ENCODE measurements around the gene SMARCAL1.

DNA sequence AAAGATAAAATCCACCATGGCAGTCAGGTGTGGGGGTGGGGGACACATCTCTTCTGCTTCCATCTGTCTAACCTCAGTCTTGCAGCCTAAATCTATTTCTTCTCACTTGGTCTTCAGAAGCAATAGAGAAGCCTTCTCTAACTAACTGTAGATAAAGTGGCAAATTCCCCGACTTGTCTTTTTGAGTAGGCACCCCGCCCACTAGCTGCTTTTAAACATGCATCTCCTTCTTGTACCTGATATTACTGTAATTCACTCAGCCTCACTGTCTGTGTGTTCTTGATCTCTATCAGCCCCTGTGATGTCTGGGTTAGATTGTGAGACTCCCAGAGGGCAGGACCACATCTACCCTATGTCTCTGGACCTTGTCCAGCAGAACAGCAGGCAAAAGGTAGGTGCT lies 46.8 kb upstream of the SMARCAL1 start:
- TF ChIP-seq THYN1 (CRISPR knock-in tag; IDR thresholded peaks at IDR 0.05; ENCODE audit: borderline replicate concordance, low read depth), result no peak
- TF ChIP-seq JUN (CRISPR knock-in tag; IDR thresholded peaks at IDR 0.05), result no peak
- TF ChIP-seq BORCS8-MEF2B (CRISPR knock-in tag; IDR thresholded peaks at IDR 0.05), result no peak
- no peak for TF ChIP-seq YEATS4 (CRISPR knock-in tag; IDR thresholded peaks at IDR 0.05; ENCODE audit: borderline replicate concordance)
- TF ChIP-seq SIN3A (IDR thresholded peaks at IDR 0.05; ENCODE audit: borderline replicate concordance, low read depth, low read length), result no peak
- TF ChIP-seq, protein P1, sequence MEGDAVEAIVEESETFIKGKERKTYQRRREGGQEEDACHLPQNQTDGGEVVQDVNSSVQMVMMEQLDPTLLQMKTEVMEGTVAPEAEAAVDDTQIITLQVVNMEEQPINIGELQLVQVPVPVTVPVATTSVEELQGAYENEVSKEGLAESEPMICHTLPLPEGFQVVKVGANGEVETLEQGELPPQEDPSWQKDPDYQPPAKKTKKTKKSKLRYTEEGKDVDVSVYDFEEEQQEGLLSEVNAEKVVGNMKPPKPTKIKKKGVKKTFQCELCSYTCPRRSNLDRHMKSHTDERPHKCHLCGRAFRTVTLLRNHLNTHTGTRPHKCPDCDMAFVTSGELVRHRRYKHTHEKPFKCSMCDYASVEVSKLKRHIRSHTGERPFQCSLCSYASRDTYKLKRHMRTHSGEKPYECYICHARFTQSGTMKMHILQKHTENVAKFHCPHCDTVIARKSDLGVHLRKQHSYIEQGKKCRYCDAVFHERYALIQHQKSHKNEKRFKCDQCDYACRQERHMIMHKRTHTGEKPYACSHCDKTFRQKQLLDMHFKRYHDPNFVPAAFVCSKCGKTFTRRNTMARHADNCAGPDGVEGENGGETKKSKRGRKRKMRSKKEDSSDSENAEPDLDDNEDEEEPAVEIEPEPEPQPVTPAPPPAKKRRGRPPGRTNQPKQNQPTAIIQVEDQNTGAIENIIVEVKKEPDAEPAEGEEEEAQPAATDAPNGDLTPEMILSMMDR (CRISPR knock-in tag; IDR thresholded peaks at IDR 0.05), result no peak
- TF ChIP-seq ZNF33A (CRISPR knock-in tag; IDR thresholded peaks at IDR 0.05; ENCODE audit: borderline replicate concordance), result no peak
- TF ChIP-seq, protein P2, sequence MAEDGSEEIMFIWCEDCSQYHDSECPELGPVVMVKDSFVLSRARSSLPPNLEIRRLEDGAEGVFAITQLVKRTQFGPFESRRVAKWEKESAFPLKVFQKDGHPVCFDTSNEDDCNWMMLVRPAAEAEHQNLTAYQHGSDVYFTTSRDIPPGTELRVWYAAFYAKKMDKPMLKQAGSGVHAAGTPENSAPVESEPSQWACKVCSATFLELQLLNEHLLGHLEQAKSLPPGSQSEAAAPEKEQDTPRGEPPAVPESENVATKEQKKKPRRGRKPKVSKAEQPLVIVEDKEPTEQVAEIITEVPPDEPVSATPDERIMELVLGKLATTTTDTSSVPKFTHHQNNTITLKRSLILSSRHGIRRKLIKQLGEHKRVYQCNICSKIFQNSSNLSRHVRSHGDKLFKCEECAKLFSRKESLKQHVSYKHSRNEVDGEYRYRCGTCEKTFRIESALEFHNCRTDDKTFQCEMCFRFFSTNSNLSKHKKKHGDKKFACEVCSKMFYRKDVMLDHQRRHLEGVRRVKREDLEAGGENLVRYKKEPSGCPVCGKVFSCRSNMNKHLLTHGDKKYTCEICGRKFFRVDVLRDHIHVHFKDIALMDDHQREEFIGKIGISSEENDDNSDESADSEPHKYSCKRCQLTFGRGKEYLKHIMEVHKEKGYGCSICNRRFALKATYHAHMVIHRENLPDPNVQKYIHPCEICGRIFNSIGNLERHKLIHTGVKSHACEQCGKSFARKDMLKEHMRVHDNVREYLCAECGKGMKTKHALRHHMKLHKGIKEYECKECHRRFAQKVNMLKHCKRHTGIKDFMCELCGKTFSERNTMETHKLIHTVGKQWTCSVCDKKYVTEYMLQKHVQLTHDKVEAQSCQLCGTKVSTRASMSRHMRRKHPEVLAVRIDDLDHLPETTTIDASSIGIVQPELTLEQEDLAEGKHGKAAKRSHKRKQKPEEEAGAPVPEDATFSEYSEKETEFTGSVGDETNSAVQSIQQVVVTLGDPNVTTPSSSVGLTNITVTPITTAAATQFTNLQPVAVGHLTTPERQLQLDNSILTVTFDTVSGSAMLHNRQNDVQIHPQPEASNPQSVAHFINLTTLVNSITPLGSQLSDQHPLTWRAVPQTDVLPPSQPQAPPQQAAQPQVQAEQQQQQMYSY (CRISPR knock-in tag; IDR thresholded peaks at IDR 0.05), result no peak
- TF ChIP-seq, protein P3, sequence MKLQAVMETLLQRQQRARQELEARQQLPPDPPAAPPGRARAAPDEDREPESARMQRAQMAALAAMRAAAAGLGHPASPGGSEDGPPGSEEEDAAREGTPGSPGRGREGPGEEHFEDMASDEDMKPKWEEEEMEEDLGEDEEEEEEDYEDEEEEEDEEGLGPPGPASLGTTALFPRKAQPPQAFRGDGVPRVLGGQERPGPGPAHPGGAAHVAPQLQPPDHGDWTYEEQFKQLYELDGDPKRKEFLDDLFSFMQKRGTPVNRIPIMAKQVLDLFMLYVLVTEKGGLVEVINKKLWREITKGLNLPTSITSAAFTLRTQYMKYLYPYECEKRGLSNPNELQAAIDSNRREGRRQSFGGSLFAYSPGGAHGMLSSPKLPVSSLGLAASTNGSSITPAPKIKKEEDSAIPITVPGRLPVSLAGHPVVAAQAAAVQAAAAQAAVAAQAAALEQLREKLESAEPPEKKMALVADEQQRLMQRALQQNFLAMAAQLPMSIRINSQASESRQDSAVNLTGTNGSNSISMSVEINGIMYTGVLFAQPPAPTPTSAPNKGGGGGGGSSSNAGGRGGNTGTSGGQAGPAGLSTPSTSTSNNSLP (IDR thresholded peaks at IDR 0.05; ENCODE audit: low read depth, low read length), result no peak
- TF ChIP-seq STAT5B (CRISPR knock-in tag; IDR thresholded peaks at IDR 0.05), result no peak
- TF ChIP-seq, protein P4, sequence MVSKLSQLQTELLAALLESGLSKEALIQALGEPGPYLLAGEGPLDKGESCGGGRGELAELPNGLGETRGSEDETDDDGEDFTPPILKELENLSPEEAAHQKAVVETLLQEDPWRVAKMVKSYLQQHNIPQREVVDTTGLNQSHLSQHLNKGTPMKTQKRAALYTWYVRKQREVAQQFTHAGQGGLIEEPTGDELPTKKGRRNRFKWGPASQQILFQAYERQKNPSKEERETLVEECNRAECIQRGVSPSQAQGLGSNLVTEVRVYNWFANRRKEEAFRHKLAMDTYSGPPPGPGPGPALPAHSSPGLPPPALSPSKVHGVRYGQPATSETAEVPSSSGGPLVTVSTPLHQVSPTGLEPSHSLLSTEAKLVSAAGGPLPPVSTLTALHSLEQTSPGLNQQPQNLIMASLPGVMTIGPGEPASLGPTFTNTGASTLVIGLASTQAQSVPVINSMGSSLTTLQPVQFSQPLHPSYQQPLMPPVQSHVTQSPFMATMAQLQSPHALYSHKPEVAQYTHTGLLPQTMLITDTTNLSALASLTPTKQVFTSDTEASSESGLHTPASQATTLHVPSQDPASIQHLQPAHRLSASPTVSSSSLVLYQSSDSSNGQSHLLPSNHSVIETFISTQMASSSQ (IDR thresholded peaks at IDR 0.05; ENCODE audit: low read depth), result no peak
- TF ChIP-seq, protein P4 (CRISPR knock-in tag; IDR thresholded peaks at IDR 0.05; ENCODE audit: borderline replicate concordance), result no peak
- TF ChIP-seq CHD4 (IDR thresholded peaks at IDR 0.05; ENCODE audit: borderline replicate concordance, low read length), result no peak
